ENCODE measurements around the gene SNRNP27.
"Not testable (repeated sequence)": the region's sequence is repeated elsewhere in the genome, so short reads cannot be mapped to it uniquely, and the experiment has no call there.

SNRNP27 gene

GRCh38 chr2:69858261-69858660 lies 35.5 kb upstream of the SNRNP27 start:
- no peak for DNase-seq (ENCODE audit: low read depth)
- TF ChIP-seq CTCF (conservative IDR thresholded peaks at IDR 0.05; ENCODE audit: control insufficient read depth, insufficient read depth, low read depth, low read length): no peak
- no peak overlapping the region for H3K4me3 ChIP-seq (ENCODE audit: control insufficient read depth, low read depth, low read length)

GRCh38 chr2:69863298-69863697 lies 30.5 kb upstream of the SNRNP27 start:
- TF ChIP-seq CTCF (conservative IDR thresholded peaks at IDR 0.05; ENCODE audit: control insufficient read depth, insufficient read depth, low read depth, low read length): no peak
- DNase-seq (ENCODE audit: low read depth): no peak

GRCh38 chr2:69888451-69888850 lies 5.3 kb upstream of the SNRNP27 start:
- no peak overlapping the region for H3K4me3 ChIP-seq (ENCODE audit: control insufficient read depth, low read depth, low read length)
- TF ChIP-seq CTCF (conservative IDR thresholded peaks at IDR 0.05; ENCODE audit: control insufficient read depth, insufficient read depth, low read depth, low read length): no peak
- no peak for DNase-seq (ENCODE audit: low read depth)

More at GRCh38 chr2:69863298-69863697, 30.5 kb upstream of the SNRNP27 start:
- no peak overlapping the region for H3K4me3 ChIP-seq (ENCODE audit: control insufficient read depth, low read depth, low read length)

DNA sequence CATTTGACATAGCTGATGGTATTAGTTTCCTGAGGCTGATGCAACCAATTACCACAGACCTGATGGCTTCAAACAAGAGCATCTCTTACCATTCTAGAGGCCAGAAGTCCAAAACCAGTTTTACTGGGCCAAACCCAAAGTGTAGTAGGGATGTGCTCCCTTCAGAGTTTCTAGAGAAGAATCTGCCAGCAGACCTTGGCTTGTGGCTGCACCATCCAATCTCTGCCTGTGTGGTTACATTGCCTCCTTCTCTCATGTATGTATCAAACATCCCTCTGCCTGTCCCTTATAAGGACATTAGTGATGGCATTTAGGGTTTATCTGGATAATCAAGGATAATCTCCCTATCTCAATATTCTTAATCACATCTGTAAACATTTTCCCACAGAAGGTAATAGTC lies 4.5 kb upstream of the SNRNP27 start:
- TF ChIP-seq CTCF (conservative IDR thresholded peaks at IDR 0.05; ENCODE audit: control insufficient read depth, insufficient read depth, low read depth, low read length): no peak
- no peak for DNase-seq (ENCODE audit: low read depth)

GRCh38 chr2:69890881-69891280 lies 2.9 kb upstream of the SNRNP27 start:
- no peak for DNase-seq (ENCODE audit: low read depth)

More for the DNA sequence above, 4.5 kb upstream of the SNRNP27 start:
- H3K4me3 ChIP-seq (ENCODE audit: control insufficient read depth, low read depth, low read length): no peak overlapping the region

DNA sequence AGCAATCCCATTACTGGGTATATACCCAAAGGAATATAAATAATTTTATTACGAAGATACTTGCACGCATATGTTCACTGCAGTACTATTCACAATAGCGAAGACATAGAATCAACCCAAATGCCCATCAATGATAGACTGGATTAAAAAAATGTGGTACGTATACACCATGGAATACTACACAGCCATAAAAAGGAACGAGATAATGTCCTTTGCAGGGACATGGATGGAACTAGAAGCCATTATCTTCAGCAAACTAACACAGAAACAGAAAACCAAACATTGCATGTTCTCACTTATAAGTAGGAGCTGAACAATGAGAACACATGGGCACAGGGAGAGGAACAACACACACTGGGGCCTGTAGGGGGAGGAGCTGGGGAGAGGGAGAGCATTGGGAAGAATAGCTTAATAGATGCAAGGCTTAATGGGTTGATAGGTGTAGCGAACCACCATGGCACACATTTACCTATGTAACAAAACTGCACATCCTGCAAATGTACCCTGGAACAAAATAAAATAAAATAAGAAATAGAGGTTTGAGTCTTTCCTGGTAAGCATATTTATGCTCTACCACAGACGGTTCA lies 825 bp upstream of the SNRNP27 start:
- TF ChIP-seq CTCF (conservative IDR thresholded peaks at IDR 0.05; ENCODE audit: control insufficient read depth, insufficient read depth, low read depth, low read length): peak; percentile 1
- H3K4me3 ChIP-seq (ENCODE audit: control insufficient read depth, low read depth, low read length); DNase-seq (ENCODE audit: low read depth): not testable (repeated sequence)

More at GRCh38 chr2:69890881-69891280, 2.9 kb upstream of the SNRNP27 start:
- no peak overlapping the region for H3K4me3 ChIP-seq (ENCODE audit: control insufficient read depth, low read depth, low read length)
- no peak for TF ChIP-seq CTCF (conservative IDR thresholded peaks at IDR 0.05; ENCODE audit: control insufficient read depth, insufficient read depth, low read depth, low read length)

DNA sequence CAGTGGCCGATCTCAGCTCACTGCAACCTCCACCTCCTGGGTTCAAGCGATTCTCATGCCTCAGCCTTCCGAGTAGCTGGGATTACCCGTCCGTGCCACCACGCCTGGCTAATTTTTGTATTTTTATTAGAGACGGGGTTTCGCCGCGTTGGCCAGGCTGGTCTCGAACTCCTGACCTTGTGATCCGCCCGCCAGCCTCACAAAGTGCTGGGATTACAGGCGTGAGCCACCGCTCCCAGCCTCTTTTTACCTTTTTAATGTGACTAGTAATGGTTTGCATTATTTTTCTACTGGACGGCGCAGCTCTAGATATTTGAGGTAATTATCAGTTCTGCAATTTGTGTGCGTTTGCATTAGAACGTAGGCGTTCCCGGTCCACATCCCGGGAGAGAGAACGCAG lies 981 bp downstream of the SNRNP27 start:
- not testable (repeated sequence) for DNase-seq (ENCODE audit: low read depth)
- peak overlapping the region; percentile 85 for H3K4me3 ChIP-seq (ENCODE audit: control insufficient read depth, low read depth, low read length)

Measured in fibroblast of mammary gland (primary cell).